NCI-H2171 treated with DMSO at 0.1 percent for 48 hours (cell line): ENCODE measurements around the gene MYH10.
"Not testable (repeated sequence)": the region's sequence is repeated elsewhere in the genome, so short reads cannot be mapped to it uniquely, and the experiment has no call there.

Experiments
- DNase-seq: peaks from one replicate; lab custom pipeline; 2025; lab: John Stamatoyannopoulos, UW

Gene MYH10

GRCh38 chr17:8630227-8630801 lies at the start of gene MYH10:
MYH10 (minus strand) TSS chr17:8630725; CDS start chr17:8623246, 7,479 bp downstream.
- DNase-seq: no peak

GRCh38 chr17:8679126-8679525 lies 48.6 kb upstream of the MYH10 start:
- no peak for DNase-seq

- no peak for DNase-seq
Measured at GRCh38 chr17:8675306-8675705, 44.8 kb upstream of the MYH10 start.

DNA sequence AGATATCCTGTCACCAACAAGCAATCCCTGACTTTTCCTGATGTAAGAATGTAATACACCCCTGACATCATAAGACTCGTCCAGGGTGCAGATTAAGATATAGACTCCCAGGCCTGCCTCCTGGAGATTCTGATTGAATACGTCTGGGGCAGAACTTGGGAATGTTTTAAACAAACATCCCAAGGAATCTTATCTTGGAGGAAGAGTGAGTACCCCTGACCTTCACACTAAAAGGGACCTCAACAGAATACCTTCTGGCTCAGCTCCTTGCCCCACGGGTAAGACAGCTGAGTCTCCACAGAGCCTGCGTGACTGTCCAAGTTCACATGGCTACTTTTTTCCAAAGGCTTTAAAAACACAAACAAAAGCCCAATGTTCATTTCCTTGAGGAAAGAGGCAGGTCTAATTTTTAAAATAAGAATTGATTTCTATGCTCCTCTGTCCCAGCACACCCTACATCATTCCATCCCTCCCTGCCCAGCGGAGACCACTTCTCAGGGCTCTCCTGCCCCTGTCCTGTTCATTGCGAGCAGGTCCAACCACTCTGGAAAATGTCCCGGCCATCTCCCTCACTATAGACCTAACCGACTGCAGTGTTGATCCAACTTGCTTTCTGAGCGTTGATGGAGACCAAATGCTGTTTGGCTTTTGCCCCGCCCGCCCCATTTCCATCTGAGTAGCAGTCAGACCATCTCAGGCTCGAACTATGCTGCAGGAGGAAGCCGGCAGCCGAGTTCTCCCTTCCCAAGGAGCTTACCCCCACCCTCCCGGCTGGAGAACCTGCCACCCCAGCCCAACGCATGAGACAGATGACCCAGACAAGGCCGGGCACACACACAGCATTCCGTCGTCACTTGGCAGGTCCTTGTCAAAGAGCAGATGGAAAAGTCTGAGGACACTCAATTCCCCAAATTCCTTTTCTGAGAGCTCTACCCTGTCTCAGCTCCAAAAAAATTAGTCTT lies 44.1 kb upstream of the MYH10 start:
- no peak for DNase-seq

DNA sequence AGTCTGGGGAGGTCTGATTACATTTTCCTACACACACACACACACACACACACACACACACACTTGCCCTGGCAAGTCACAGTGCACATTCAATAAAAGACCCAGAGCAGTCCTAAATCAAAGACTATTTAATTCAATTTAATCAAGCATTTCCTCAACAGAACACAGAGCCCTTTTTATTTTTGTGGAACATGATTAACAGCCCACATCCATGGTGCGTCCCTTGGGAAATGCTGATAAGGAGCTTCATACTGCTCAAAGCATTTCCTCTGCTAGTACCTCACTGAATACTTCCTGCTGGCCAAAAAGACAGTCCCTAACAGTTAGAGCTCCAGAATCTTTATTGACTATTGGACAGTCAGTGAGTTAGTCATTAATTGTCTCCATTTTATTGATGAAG lies 43.1 kb upstream of the MYH10 start:
- DNase-seq: no peak

DNA sequence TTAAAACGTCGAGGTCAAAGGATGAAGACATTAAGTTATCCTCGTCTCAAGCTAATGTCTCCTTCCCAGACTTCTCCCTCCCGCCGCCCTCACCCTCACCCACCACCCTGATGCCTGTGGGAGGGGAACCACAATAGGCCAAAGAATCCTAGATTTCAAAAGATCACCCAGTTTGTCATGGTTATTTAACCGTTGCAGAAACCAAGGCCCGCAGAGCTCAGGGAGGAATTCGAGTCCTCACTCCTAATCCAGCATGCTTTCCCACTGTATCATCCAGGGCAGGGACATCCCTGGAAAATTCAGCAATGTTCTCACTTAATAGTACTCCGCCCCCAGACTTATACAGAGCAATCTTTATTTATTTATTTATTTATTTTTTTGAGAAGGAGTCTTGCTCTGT lies 41.8 kb upstream of the MYH10 start:
- DNase-seq: no peak

- no peak for DNase-seq
Measured at GRCh38 chr17:8670421-8670820, 39.9 kb upstream of the MYH10 start.

- DNase-seq: no peak
Measured at GRCh38 chr17:8668176-8668740, 37.7 kb upstream of the MYH10 start.

GRCh38 chr17:8667421-8667820 lies 36.9 kb upstream of the MYH10 start:
- DNase-seq: no peak

- DNase-seq: no peak
Measured at GRCh38 chr17:8665684-8666083, 35.2 kb upstream of the MYH10 start.

DNA sequence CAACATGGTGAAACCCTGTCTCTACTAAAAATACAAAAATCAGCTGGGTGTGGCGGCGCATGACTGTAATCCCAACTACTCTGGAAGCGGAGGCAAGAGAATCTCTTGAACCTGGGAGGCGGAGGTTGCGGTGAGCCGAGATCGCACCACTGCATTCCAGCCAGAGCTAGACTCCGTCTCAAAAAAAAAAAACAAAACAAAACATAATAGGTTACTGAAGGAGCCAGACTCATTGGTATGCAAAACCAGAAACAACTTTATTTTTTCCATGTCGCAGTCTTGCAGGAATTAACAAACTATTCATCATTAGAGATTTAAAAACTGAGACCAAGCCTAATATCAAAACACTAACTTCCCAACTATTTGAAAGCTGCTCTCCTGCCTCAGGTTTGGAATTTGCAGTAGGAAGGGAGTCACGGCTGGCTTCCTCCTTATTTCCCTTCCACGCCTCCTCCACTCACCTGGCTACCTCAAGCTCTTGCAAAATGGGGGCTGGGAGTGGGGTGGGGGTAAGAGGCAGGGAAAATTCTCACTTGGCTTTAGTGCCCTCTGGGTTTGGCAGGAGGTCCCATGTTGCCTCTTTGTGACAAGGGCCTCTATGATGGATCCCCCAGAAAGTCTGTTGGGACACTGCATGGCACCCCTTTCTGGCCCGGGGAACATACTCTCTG lies 34.1 kb upstream of the MYH10 start:
- DNase-seq: no peak

GRCh38 chr17:8662973-8663372 lies 32.4 kb upstream of the MYH10 start:
- DNase-seq: no peak

DNA sequence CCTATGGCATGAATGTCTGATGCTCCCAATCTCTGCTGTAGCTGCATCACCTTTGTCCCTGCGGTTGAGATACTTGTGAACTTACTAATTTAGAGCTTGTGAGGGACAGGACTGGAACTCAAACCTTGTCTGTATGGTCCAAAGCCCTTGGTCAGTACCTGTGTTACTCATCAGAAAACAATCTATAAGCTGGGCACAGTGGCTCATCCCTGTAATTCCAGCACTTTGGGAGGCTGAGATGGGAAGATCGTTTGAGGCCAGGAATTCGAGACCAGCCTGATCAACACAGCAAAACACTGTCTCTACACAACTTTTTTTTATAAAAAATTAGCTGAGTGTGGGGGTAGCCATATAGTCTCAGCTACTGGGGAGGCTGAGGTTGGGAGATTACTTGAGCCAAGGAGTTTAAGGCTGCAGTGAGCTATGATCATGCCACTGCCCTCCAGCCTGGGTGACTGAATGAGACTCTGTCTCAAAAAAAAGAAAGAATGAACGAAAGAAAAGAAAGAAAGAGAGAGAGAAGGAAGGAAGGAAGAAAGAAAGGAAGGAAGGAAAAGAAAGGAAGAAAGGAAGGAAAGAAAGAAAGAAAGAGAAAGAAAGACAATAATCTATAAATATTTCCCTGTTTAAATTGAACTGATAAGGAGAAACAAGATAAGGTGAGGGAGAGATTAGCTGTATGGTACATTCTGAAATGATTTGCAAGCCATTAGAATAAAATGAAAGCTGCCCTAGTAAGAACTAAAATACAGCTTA lies 31.7 kb upstream of the MYH10 start:
- no peak for DNase-seq

GRCh38 chr17:8660709-8661108 lies 30.2 kb upstream of the MYH10 start:
- DNase-seq: not testable (repeated sequence)

DNA sequence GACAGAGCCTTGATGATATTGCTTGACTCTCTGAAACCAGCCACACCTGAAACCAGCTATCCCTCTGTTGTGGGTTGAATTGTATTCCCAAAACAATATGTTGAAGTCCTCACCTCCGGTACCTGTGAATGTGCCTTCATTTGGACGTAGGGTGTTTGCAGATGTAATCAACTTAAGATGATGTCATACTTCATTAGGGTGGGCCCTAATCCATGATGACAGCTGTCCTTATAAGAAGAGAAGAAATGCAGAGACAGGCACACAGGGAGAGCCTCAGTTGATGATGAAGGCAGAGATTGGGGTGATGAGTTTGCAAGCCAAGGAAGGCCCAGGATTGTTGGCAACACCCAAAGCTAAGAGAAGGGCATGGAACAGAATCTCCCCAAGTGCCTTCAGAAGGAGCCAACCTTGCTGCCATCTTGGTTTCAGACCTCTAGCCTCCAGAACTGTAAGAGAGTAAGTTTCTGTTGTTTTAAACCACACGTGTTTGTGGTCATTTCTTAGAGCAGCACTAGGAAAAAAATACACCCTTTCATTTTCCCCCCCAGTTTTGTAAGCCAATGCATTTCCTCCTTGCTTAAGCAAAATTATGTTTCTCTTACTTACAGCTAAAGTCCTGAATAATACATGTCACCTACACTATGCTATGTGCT lies 29.4 kb upstream of the MYH10 start:
- DNase-seq: no peak

GRCh38 chr17:8658810-8659209 lies 28.3 kb upstream of the MYH10 start:
- no peak for DNase-seq

DNA sequence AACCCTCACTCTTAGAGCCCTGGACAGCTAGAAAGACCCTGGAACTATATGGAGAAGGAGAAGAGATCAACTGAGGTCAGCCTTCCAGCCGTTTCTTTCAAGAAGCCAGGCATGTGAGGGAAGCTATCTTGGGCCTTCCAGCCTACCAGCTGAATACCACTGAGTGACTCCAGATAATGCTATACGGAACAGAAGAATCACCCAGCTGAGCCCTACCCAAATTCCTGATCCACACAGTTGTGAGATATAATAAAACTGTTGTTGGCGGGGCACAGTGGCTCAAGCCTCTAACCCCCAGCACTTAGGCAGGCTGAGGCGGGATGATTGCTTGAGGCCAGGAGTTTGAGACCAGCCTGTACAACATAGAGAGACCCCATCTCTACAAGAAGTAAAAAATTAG lies 26.2 kb upstream of the MYH10 start:
- no peak for DNase-seq

GRCh38 chr17:8654822-8655221 lies 24.3 kb upstream of the MYH10 start:
- no peak for DNase-seq

DNA sequence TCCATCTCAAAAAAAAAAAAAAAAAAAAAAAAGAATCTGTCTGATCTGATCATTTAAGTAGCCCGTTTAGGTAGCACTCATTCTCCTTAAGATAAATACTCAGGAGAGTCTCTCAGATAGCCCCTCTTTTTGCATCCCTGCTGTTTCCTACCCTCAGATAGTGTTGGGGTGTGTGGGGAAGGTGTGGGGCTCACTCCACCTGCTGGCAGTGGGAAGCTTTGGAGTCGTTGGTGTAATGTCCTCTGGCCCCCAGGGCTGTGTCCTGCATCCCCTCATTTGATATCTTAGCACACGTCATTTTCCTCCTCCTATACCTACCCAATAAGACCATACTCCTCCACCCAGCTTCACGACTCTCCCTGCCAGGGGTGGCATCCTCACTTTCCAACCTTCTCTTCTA lies 20.5 kb upstream of the MYH10 start:
- DNase-seq: no peak

- no peak for DNase-seq
Measured at GRCh38 chr17:8650119-8650499, 19.6 kb upstream of the MYH10 start.
